ENCODE results near the gene LMCD1.
"Not testable (repeated sequence)": the region's sequence is repeated elsewhere in the genome, so short reads cannot be mapped to it uniquely, and the experiment has no call there.

The LMCD1 gene

GRCh38 chr3:8565376-8565775 is 63.8 kb downstream of the LMCD1 start:
- no peak for DNase-seq

GRCh38 chr3:8567784-8568575 is 66.4 kb downstream of the LMCD1 start:
- DNase-seq = no peak

- no peak for DNase-seq
Observed at GRCh38 chr3:8571256-8571655, 69.6 kb downstream of the LMCD1 start.

- no peak for DNase-seq
Observed at GRCh38 chr3:8573342-8573926, 71.8 kb downstream of the LMCD1 start.

- DNase-seq = no peak
Observed at GRCh38 chr3:8574040-8574669, 72.5 kb downstream of the LMCD1 start.

GRCh38 chr3:8574670-8575322 is 73.2 kb downstream of the LMCD1 start:
- no peak for DNase-seq

GRCh38 chr3:8575364-8576104 is 73.9 kb downstream of the LMCD1 start:
- no peak for DNase-seq

- no peak for DNase-seq
Observed at GRCh38 chr3:8576436-8576835, 74.8 kb downstream of the LMCD1 start.

- no peak for DNase-seq
Observed at GRCh38 chr3:8576841-8577571, 75.4 kb downstream of the LMCD1 start.

GRCh38 chr3:8578282-8578681 is 76.7 kb downstream of the LMCD1 start:
- no peak for DNase-seq

- DNase-seq = no peak
Observed at GRCh38 chr3:8579096-8579495, 77.5 kb downstream of the LMCD1 start.

- no peak for DNase-seq
Observed at GRCh38 chr3:8579943-8580342, 78.3 kb downstream of the LMCD1 start.

- DNase-seq = not testable (repeated sequence)
Observed at GRCh38 chr3:8580434-8580833, 78.8 kb downstream of the LMCD1 start.

- no peak for DNase-seq
Observed at GRCh38 chr3:8581373-8581772, 79.8 kb downstream of the LMCD1 start.

GRCh38 chr3:8581806-8582445 is 80.3 kb downstream of the LMCD1 start:
- DNase-seq = no peak

- no peak for DNase-seq
Observed at GRCh38 chr3:8584661-8585060, 83.0 kb downstream of the LMCD1 start.

- no peak for DNase-seq
Observed at GRCh38 chr3:8589880-8590556, 88.4 kb downstream of the LMCD1 start.

- DNase-seq = no peak
Observed at GRCh38 chr3:8593021-8593827, 91.6 kb downstream of the LMCD1 start.

GRCh38 chr3:8595252-8595651 is 93.6 kb downstream of the LMCD1 start:
- DNase-seq = no peak

GRCh38 chr3:8595695-8596115 is 94.1 kb downstream of the LMCD1 start:
- DNase-seq = no peak

Data from NCI-H146 (cell line).